Heart right ventricle (tissue), 16 donors: ENCODE results near the gene PATJ. TPM values are rescaled to one million over a fixed set of nuclear protein-coding genes. Genes with fewer than 3 reads are reported as not detected.

Experiments
- ATAC-seq, 8 donors: fragments of 200-7000 bp; cut with Tn5 transposase; one replicate each; pipeline ENCODE4 v1.9.1; 2020; ENCODE audit warnings: mild to moderate bottlenecking in 8 of 8, moderate library complexity in 8 of 8, moderate number of reproducible peaks in 1 of 8
- DNase-seq, 2 donors: peaks; one replicate each; pipeline ENCODE4 v3.0.0-alpha.2; 2020
- H3K27ac ChIP-seq, 10 donors: fragments of 200-600 bp; sonication (generic) in 2 of 10; one replicate each; pipeline versions ENCODE4 v1.5.0 to v1.8.0; 2020 to 2022; ENCODE audit warnings: mild to moderate bottlenecking in 3 of 10
- H3K27me3 ChIP-seq, 7 donors: fragments of 200-600 bp; one replicate each; pipeline ENCODE4 v1.8.0; 2021 to 2022; ENCODE audit warnings: mild to moderate bottlenecking in 2 of 7
- H3K36me3 ChIP-seq, 9 donors: fragments of 200-600 bp; sonication (generic) in 1 of 9; one replicate each; pipeline versions ENCODE4 v1.5.0 to v1.8.0; 2020 to 2022; ENCODE audit warnings: mild to moderate bottlenecking in 2 of 9
- H3K4me1 ChIP-seq, 9 donors: fragments of 200-600 bp; sonication (generic) in 1 of 9; one replicate each; pipeline versions ENCODE4 v1.5.0 to v1.8.0; 2020 to 2022; ENCODE audit warnings: mild to moderate bottlenecking in 4 of 9
- H3K4me3 ChIP-seq, 10 donors: fragments of 200-600 bp; sonication (generic) in 2 of 10; one replicate each; pipeline versions ENCODE4 v1.5.0 to v1.8.0; 2020 to 2022; ENCODE audit warnings: mild to moderate bottlenecking in 7 of 10, moderate library complexity in 2 of 10
- H3K9me3 ChIP-seq, 11 donors: fragments of 200-600 bp in 10 of 11; sonication (generic) in 2 of 11; one replicate each; pipeline versions ENCODE4 v1.5.0 to v1.8.0; 2013 to 2022; ENCODE audit warnings: mild to moderate bottlenecking in 2 of 11, control low read depth in 1 of 11, moderate library complexity in 1 of 11
- CTCF ChIP-seq, 9 donors: fragments of 200-600 bp; sonication (generic) in 2 of 9; IDR thresholded peaks; one replicate each; pipeline versions ENCODE4 v1.5.0 to v1.8.0; 2021 to 2022; ENCODE audit warnings: antibody characterized with exemption in 9 of 9, mild to moderate bottlenecking in 5 of 9, moderate library complexity in 1 of 9
- WGBS, 2 donors: extraction: QIAGEN DNeasy Blood & Tissue Kit; methylation state at CpG; one replicate each; pipeline ENCODE4 v1.1.7; 2013; ENCODE audit warnings: inconsistent platforms in 1 of 2; 5-methylcytosine and 5-hydroxymethylcytosine counted together
- intact Hi-C, 10 donors: fragments of 100-400 bp; cut with DNase I; formaldehyde crosslinking; loops; one replicate each; pipeline versions ENCODE4 v1.11.1 to v1.14.2; 2022
- polyA plus RNA-seq, 2 donors: library from polyadenylated mRNA; stranded (reverse); fragments of 200-250 nt; gene quantifications; one replicate each; pipeline ENCODE4 v1.2.3, GENCODE V29; 2013
- total RNA-seq, 10 donors: library from RNA; stranded (reverse); fragmentation: NEBNext Ultra II Directional in 3 of 10; extraction: Animal tissue kit (Norgen Biotek cat#: 25700) in 3 of 10; gene quantifications; one replicate each; pipeline versions ENCODE4 v1.2.1 to v1.2.4, GENCODE V29; 2021 to 2023
- donor health status: Arrhythmogenic right ventricular cardiomyopathy.
- donor health status: ischemic (EF 13 %, LVEDD 7.1; RV severe dilation, severe dysfunction).
- donor health status: healthy with polysubstance abuse.
- donor health status: DM: no; HTN: yes; CAD: no.
- donor health status: DM: no; HTN: no; CAD: no.
- donor health status: ischemic (EF 25% LVEDD 6.9; RV normal size, moderate dysfunction).
- donor health status: ischemic (EF 25% LVEDD 5.7; RV mildly dilated, moderate dysfunction).
- donor health status: healthy.
- donor health status: DM: yes; HTN: yes; CAD: no.
- donor health status: Ischemic cardiomyopathy.
- donor health status: ischemic (EF 35%, LVEDD 5.7; RV mildly dilated, moderate dysfunction).
- donor health status: nonischemic (EF 11% LVEDD 7.7; RV severe dilation, severe dysfunction).
- donor health status: DM: yes; HTN: yes; CAD: no.
- donor health status: PGD.
- donor health status: ischemic (EF 29% LVEDD 5.4; RV normal size, mild dysfunction).
- donor health status: nonischemic (EF 23%, LVEDD 6.1; RV moderate dilation, normal function).

Gene PATJ
- total and polyA plus RNA-seq, 12 donors: 3.7 to 213 (median 119) TPM

GRCh38 chr1:61973100-61973837 is 231.0 kb downstream of the PATJ start:
- Histone ChIP-seq H3K9me3 (no peaks in the 10 kb centered on the region), H3K4me3 (no peak overlapping the region), H3K4me1 (peaks cover 0 to 17% (median 0%) of the 10 kb centered on the region in 9 donors), H3K36me3 (no peaks in the 10 kb centered on the region), H3K27ac (peak overlapping the region in 7 of 10 donors; percentile 0 to 56 (median 41)), H3K27me3 (no peaks in the 10 kb centered on the region)
- peak in 5 of 8 donors; percentile 65 to 82 (median 77) for ATAC-seq
- TF ChIP-seq CTCF (IDR thresholded peaks at IDR 0.05): no peak
- WGBS, 2 donors: 57 to 62% methylated on average over 8 of the region's 8 CpGs
- intact Hi-C loops: loop anchor here in 1 of 10 donors (10.0 kb wide), 1 partner anchor 92 kb away; no protein-coding TSS in a partner anchor
- no peak for DNase-seq

GRCh38 chr1:61975638-61976037 is 233.4 kb downstream of the PATJ start:
- H3K36me3 ChIP-seq: no peaks in the 10 kb centered on the region
- no peak for ATAC-seq
- H3K4me3 ChIP-seq: no peak overlapping the region
- no peak overlapping the region for H3K27ac ChIP-seq
- H3K4me1 ChIP-seq: peaks cover 0 to 18% (median 4%) of the 10 kb centered on the region in 9 donors
- no peaks in the 10 kb centered on the region for H3K9me3 ChIP-seq
- TF ChIP-seq CTCF (IDR thresholded peaks at IDR 0.05): no peak
- intact Hi-C loops: loop anchor here in 1 of 10 donors (10.0 kb wide), 1 partner anchor 89 kb away; no protein-coding TSS in a partner anchor
- H3K27me3 ChIP-seq: no peaks in the 10 kb centered on the region
- 71 to 76% methylated on average over 4 of the region's 4 CpGs for WGBS, 2 donors
- DNase-seq: no peak

DNA sequence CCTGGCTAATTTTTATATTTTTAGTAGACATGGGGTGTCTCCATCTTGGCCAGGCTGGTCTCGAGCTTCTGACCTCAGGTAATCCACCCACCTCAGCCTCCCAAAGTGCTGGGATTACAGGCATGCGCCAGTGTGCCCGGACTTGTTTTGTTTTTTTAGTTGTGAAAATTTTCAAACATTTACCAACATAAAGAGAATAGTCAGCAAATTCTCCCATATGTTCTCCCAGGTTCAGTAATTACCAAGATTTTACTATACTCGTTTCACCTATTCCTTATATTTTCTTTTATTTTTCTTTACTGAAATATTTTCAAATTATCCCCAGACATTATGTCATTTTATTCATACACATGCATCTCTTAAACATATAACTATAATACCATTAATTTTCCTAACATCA is 234.3 kb downstream of the PATJ start:
- DNase-seq (no peak), ATAC-seq (no peak)
- WGBS, 2 donors: 97 to 99% methylated on average over 4 of the region's 4 CpGs
- Histone ChIP-seq H3K4me3 (no peak overlapping the region), H3K9me3 (no peaks in the 10 kb centered on the region), H3K27me3 (no peaks in the 10 kb centered on the region), H3K27ac (no peak overlapping the region), H3K4me1 (peaks cover 0 to 23% (median 4%) of the 10 kb centered on the region in 9 donors), H3K36me3 (no peaks in the 10 kb centered on the region)
- TF ChIP-seq CTCF (IDR thresholded peaks at IDR 0.05): no peak
- intact Hi-C loops: loop anchor here in 1 of 10 donors (10.0 kb wide), 1 partner anchor 88 kb away; no protein-coding TSS in a partner anchor

DNA sequence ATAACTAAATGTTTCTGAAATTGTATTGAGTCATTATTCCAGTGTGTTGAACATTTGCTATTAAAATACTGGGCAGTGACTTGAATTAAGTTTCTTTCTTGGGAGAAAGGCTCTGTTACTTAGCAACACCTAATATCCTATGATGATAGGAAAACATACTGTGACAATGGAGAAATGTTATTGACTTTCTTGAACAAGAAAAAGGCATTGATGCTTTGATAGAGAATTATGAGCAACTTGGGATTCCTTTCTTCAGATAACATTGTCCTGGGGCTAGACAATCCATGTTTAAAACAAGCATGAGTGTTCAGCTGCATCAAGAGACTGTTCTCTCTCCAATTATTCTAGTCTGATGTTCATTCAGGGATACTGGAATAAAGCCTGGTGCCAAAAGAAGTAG is 236.5 kb downstream of the PATJ start:
- Histone ChIP-seq H3K4me3 (no peak overlapping the region), H3K27me3 (no peaks in the 10 kb centered on the region), H3K9me3 (no peaks in the 10 kb centered on the region), H3K36me3 (no peaks in the 10 kb centered on the region), H3K4me1 (peaks cover 0 to 17% (median 4%) of the 10 kb centered on the region in 9 donors), H3K27ac (no peak overlapping the region)
- no peak for TF ChIP-seq CTCF (IDR thresholded peaks at IDR 0.05)
- ATAC-seq: no peak
- intact Hi-C loops: loop anchor here in 1 of 10 donors (10.0 kb wide), 1 partner anchor 86 kb away; no protein-coding TSS in a partner anchor
- DNase-seq: no peak
